DMS 273 treated with DMSO at 0.1 percent for 48 hours (cell line): Measurements from ENCODE around the gene HYAL1.

Experiments used
- DNase-seq: peaks from one replicate; lab custom pipeline; 2025; lab: John Stamatoyannopoulos, UW

The HYAL1 gene

GRCh38 chr3:50334339-50335075 lies 31.1 kb upstream of the HYAL1 start:
- no peak for DNase-seq

- DNase-seq = no peak
These were observed 30.5 kb upstream of the HYAL1 start for GRCh38 chr3:50333744-50334328.

GRCh38 chr3:50331364-50331907 lies 28.1 kb upstream of the HYAL1 start:
- no peak for DNase-seq

- no peak for DNase-seq
These were observed 27.0 kb upstream of the HYAL1 start for GRCh38 chr3:50330330-50330729.

GRCh38 chr3:50327943-50328691 lies 24.7 kb upstream of the HYAL1 start, which contains the start of gene TUSC2:
TUSC2 (minus strand) TSS chr3:50328223; CDS start chr3:50328099, 124 bp downstream.
- peak; percentile 74 for DNase-seq

- DNase-seq = no peak
These were observed 23.8 kb upstream of the HYAL1 start for GRCh38 chr3:50327129-50327528.

GRCh38 chr3:50326182-50326541 lies 22.8 kb upstream of the HYAL1 start:
- DNase-seq = no peak

- DNase-seq = no peak
These were observed 22.3 kb upstream of the HYAL1 start for GRCh38 chr3:50325497-50326181.

GRCh38 chr3:50325113-50325480 lies 21.7 kb upstream of the HYAL1 start:
- no peak for DNase-seq

GRCh38 chr3:50324351-50325112 lies 21.2 kb upstream of the HYAL1 start:
- DNase-seq = no peak

GRCh38 chr3:50323614-50324199 lies 20.3 kb upstream of the HYAL1 start:
- DNase-seq = no peak

- no peak for DNase-seq
These were observed 19.8 kb upstream of the HYAL1 start for GRCh38 chr3:50323092-50323600.

- no peak for DNase-seq
These were observed 19.2 kb upstream of the HYAL1 start, which contains the start of gene HYAL2 for GRCh38 chr3:50322386-50323091. HYAL2 (minus strand) TSS chr3:50322745; CDS start chr3:50320489, 2,256 bp downstream.

GRCh38 chr3:50322115-50322385 lies 18.7 kb upstream of the HYAL1 start:
- no peak for DNase-seq

GRCh38 chr3:50321336-50322114 lies 18.2 kb upstream of the HYAL1 start:
- peak; percentile 65 for DNase-seq

GRCh38 chr3:50320853-50321335 lies 17.5 kb upstream of the HYAL1 start:
- DNase-seq = no peak

- DNase-seq = no peak
These were observed 16.7 kb upstream of the HYAL1 start for GRCh38 chr3:50319894-50320625.

GRCh38 chr3:50319181-50319893 lies 16.0 kb upstream of the HYAL1 start:
- DNase-seq = no peak
